HG03432 (cell line): Measurements from ENCODE around the gene ATP10A.

Source experiments
- ATAC-seq: cut with Tn5 transposase; IDR thresholded peaks from one replicate; pipeline ENCODE4 v1.9.1; 2021; ENCODE audit warnings: mild to moderate bottlenecking, moderate library complexity; ENCODE audit not compliant: unreplicated experiment

ATP10A gene

GRCh38 chr15:25863111-25863967 lies at the start of gene ATP10A:
Gene ATP10A (minus strand): TSS chr15:25863327. CDS start chr15:25863096, 231 bp downstream.
- no peak for ATAC-seq

- ATAC-seq, result no peak
Measured at GRCh38 chr15:25912035-25912434, 48.9 kb upstream of the ATP10A start.

GRCh38 chr15:25910832-25911231 lies 47.7 kb upstream of the ATP10A start:
- no peak for ATAC-seq

- ATAC-seq, result no peak
Measured at GRCh38 chr15:25909806-25910205, 46.7 kb upstream of the ATP10A start.

- no peak for ATAC-seq
Measured at GRCh38 chr15:25909325-25909724, 46.2 kb upstream of the ATP10A start.

- no peak for ATAC-seq
Measured at GRCh38 chr15:25905140-25905539, 42.0 kb upstream of the ATP10A start.

GRCh38 chr15:25903024-25903581 lies 40.0 kb upstream of the ATP10A start:
- no peak for ATAC-seq

- no peak for ATAC-seq
Measured at GRCh38 chr15:25901811-25902605, 38.9 kb upstream of the ATP10A start.

GRCh38 chr15:25900901-25901300 lies 37.8 kb upstream of the ATP10A start:
- no peak for ATAC-seq

GRCh38 chr15:25900431-25900830 lies 37.3 kb upstream of the ATP10A start:
- ATAC-seq, result no peak

GRCh38 chr15:25899870-25900269 lies 36.7 kb upstream of the ATP10A start:
- ATAC-seq, result no peak

GRCh38 chr15:25897658-25898057 lies 34.5 kb upstream of the ATP10A start:
- no peak for ATAC-seq

GRCh38 chr15:25894371-25894902 lies 31.3 kb upstream of the ATP10A start:
- no peak for ATAC-seq

GRCh38 chr15:25893596-25893995 lies 30.5 kb upstream of the ATP10A start:
- ATAC-seq, result no peak

- ATAC-seq, result no peak
Measured at GRCh38 chr15:25892126-25892525, 29.0 kb upstream of the ATP10A start.

- no peak for ATAC-seq
Measured at GRCh38 chr15:25891081-25891480, 28.0 kb upstream of the ATP10A start.

GRCh38 chr15:25890529-25890928 lies 27.4 kb upstream of the ATP10A start:
- no peak for ATAC-seq

- ATAC-seq, result no peak
Measured at GRCh38 chr15:25887870-25888269, 24.7 kb upstream of the ATP10A start.

- ATAC-seq, result no peak
Measured at GRCh38 chr15:25886498-25887140, 23.5 kb upstream of the ATP10A start.

- ATAC-seq, result no peak
Measured at GRCh38 chr15:25884370-25884769, 21.2 kb upstream of the ATP10A start.
